Measurements from ENCODE around the gene MDC1.

- no peak for TF ChIP-seq CTCF (IDR thresholded peaks at IDR 0.05)
- TF ChIP-seq POLR2AphosphoS5 (IDR thresholded peaks at IDR 0.05) = no peak
- no peak for TF ChIP-seq EP300 (IDR thresholded peaks at IDR 0.05)
- no peak for TF ChIP-seq POLR2A (IDR thresholded peaks at IDR 0.05)
These were observed 31.7 kb downstream of the MDC1 start for GRCh38 chr6:30685157-30686008.
